Right lobe of liver (tissue), 6 donors: ENCODE results near the gene SCGB1A1. TPM values are rescaled to one million over a fixed set of nuclear protein-coding genes. Genes with fewer than 3 reads are reported as not detected.

Experiments used
- ATAC-seq, 4 donors: fragments of 200-7000 bp; cut with Tn5 transposase; one replicate each; pipeline ENCODE4 v1.9.1; 2020; ENCODE audit warnings: mild to moderate bottlenecking in 4 of 4, moderate library complexity in 4 of 4
- DNase-seq, 3 donors: peaks; one replicate each; pipeline ENCODE4 v3.0.0-alpha.2; 2020
- H3K27ac ChIP-seq, 3 donors: fragments of 200-600 bp; one replicate each; pipeline ENCODE4 v1.8.0; 2022
- H3K27me3 ChIP-seq, 2 donors: fragments of 200-600 bp; one replicate each; pipeline ENCODE4 v1.8.0; 2022
- H3K36me3 ChIP-seq, 4 donors: fragments of 200-600 bp; sonication (generic) in 1 of 4; one replicate each; pipeline versions ENCODE4 v1.5.1 to v1.8.0; 2017 to 2022; ENCODE audit warnings: control low read depth in 1 of 4
- H3K4me1 ChIP-seq, 4 donors: fragments of 200-600 bp; sonication (generic) in 1 of 4; one replicate each; pipeline versions ENCODE4 v1.5.1 to v1.8.0; 2017 to 2022; ENCODE audit warnings: control low read depth in 1 of 4
- H3K4me3 ChIP-seq, 3 donors: fragments of 200-600 bp; one replicate each; pipeline ENCODE4 v1.8.0; 2022
- H3K9me3 ChIP-seq, 4 donors: fragments of 200-600 bp; sonication (generic) in 1 of 4; one replicate each; pipeline versions ENCODE4 v1.5.1 to v1.8.0; 2017 to 2022; ENCODE audit warnings: control low read depth in 1 of 4
- CTCF ChIP-seq, 4 donors: fragments of 200-600 bp in 3 of 4; fragments of 450-650 bp in 1 of 4; IDR thresholded peaks; one replicate each; pipeline versions ENCODE4 v1.5.1 to v1.8.0; 2016 to 2022; ENCODE audit warnings: antibody characterized with exemption in 4 of 4, mild to moderate bottlenecking in 2 of 4
- POLR2A ChIP-seq: fragments of 450-650 bp; IDR thresholded peaks from one replicate; pipeline ENCODE4 v1.6.1; 2017; ENCODE audit warnings: antibody characterized with exemption, mild to moderate bottlenecking
- WGBS: methylation state at CpG from one replicate; pipeline ENCODE4 v1.1.6; 2018; ENCODE audit warnings: low coverage, low lambda C conversion rate; ENCODE audit not compliant: insufficient coverage; ENCODE audit errors: missing lambda C conversion rate; 5-methylcytosine and 5-hydroxymethylcytosine counted together
- intact Hi-C, 2 donors: fragments of 100-400 bp; cut with DNase I; formaldehyde crosslinking; loops; one replicate each; pipeline versions ENCODE4 v1.11.2 to v1.14.1; 2022
- total RNA-seq, 6 experiments: library from RNA; depleted of rRNA in 2 of 6; stranded (reverse); fragments of >200 nt in 2 of 6; fragmentation: NEBNext Ultra II Directional in 3 of 6; extraction: Animal tissue kit (Norgen Biotek cat#: 25700) in 3 of 6; gene quantifications; one replicate each; pipeline versions ENCODE4 v1.1.0 to v1.2.4, GENCODE V29; 2016 to 2023
- donor health status: DM: no; HTN: yes; CAD: no.
- donor health status: DM: no; HTN: no; CAD: no.
- donor health status: DM: no; HTN: no; CAD: no.
- donor health status: DM: no; HTN: yes; CAD: no.
- donor health status: DM: no; HTN: yes; CAD: no.

SCGB1A1 gene
- total RNA-seq, 6 experiments from 2014 or later: not detected

GRCh38 chr11:62404435-62404834 is 14.4 kb upstream of the SCGB1A1 start:
- Histone ChIP-seq H3K36me3 (no peaks in the 10 kb centered on the region), H3K27ac (no peak overlapping the region), H3K4me1 (no peaks in the 10 kb centered on the region), H3K27me3 (no peaks in the 10 kb centered on the region), H3K9me3 (no peaks in the 10 kb centered on the region), H3K4me3 (no peak overlapping the region)
- ATAC-seq (no peak), DNase-seq (no peak)
- 96% methylated on average over 4 of the region's 6 CpGs for WGBS
- TF ChIP-seq POLR2A: no peak
- TF ChIP-seq CTCF (IDR thresholded peaks at IDR 0.05): no peak
- intact Hi-C loops: no loop called here

DNA sequence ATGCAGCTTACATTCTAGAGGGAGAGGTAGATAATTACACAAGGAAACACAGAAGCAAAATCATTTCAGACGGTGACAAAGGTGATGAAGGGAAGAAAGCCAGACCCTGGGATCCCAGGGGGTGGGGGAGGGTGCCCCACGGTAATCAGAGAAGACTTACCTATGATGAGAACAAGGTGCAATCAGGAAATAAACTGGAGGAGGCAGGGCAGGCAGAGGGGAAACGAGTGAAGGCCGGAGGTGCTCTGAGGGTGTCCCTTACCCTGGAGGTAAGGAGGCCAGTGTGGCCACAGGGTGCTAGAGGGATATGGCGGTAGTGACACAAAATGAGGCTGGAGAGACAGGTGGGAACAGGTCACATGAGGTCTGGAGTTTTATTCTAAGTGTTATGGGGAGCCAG is 13.9 kb upstream of the SCGB1A1 start:
- Histone ChIP-seq H3K27me3 (no peaks in the 10 kb centered on the region), H3K4me3 (no peak overlapping the region), H3K36me3 (no peaks in the 10 kb centered on the region), H3K27ac (no peak overlapping the region), H3K4me1 (no peaks in the 10 kb centered on the region), H3K9me3 (no peaks in the 10 kb centered on the region)
- DNase-seq: no peak
- ATAC-seq: no peak
- intact Hi-C loops: no loop called here
- 78% methylated on average over 5 of the region's 5 CpGs for WGBS
- TF ChIP-seq POLR2A (no peak), CTCF (IDR thresholded peaks at IDR 0.05) (no peak)

GRCh38 chr11:62406034-62406433 is 12.8 kb upstream of the SCGB1A1 start:
- ATAC-seq: no peak
- WGBS: 56% methylated on average over 2 of the region's 4 CpGs
- intact Hi-C loops: no loop called here
- no peak for TF ChIP-seq POLR2A
- no peak for TF ChIP-seq CTCF (IDR thresholded peaks at IDR 0.05)
- no peaks in the 10 kb centered on the region for H3K4me1 ChIP-seq
- H3K36me3 ChIP-seq: no peaks in the 10 kb centered on the region
- DNase-seq: no peak
- H3K27ac ChIP-seq: no peak overlapping the region
- H3K27me3 ChIP-seq: no peaks in the 10 kb centered on the region
- H3K4me3 ChIP-seq: no peak overlapping the region
- no peaks in the 10 kb centered on the region for H3K9me3 ChIP-seq

DNA sequence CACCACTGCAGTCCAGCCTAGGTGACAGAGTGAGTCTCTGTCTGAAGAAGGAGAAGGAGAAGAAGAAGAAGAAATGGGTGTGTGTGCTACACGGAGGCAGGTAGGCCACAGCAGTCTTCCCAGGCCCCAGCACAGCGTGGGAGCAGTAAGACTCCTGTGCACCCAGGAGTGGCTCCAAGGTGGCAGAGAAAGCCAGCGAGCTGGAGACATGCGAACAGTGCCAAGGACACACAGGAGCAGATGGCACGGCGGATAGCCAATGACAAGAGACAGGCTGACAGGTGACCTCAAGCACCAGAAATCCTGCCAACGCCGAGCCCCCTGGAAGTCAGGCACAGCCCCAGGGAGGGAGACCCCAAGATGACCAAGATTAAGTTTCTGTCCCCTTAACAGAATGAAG is 9.0 kb upstream of the SCGB1A1 start:
- WGBS: no CpG with 5 or more reads among the region's 8 CpGs
- H3K27me3 ChIP-seq: no peaks in the 10 kb centered on the region
- H3K9me3 ChIP-seq: no peaks in the 10 kb centered on the region
- no peaks in the 10 kb centered on the region for H3K4me1 ChIP-seq
- H3K4me3 ChIP-seq: no peak overlapping the region
- H3K36me3 ChIP-seq: no peaks in the 10 kb centered on the region
- no peak for DNase-seq
- intact Hi-C loops: no loop called here
- H3K27ac ChIP-seq: no peak overlapping the region
- ATAC-seq: no peak
- TF ChIP-seq POLR2A: no peak
- TF ChIP-seq CTCF (IDR thresholded peaks at IDR 0.05): no peak

GRCh38 chr11:62410972-62411371 is 7.9 kb upstream of the SCGB1A1 start:
- 75% methylated on average over 5 of the region's 8 CpGs for WGBS
- no peaks in the 10 kb centered on the region for H3K27me3 ChIP-seq
- H3K27ac ChIP-seq: no peak overlapping the region
- ATAC-seq (no peak), DNase-seq (no peak)
- H3K36me3 ChIP-seq: no peaks in the 10 kb centered on the region
- no peaks in the 10 kb centered on the region for H3K4me1 ChIP-seq
- intact Hi-C loops: no loop called here
- H3K4me3 ChIP-seq: no peak overlapping the region
- TF ChIP-seq POLR2A (no peak), CTCF (IDR thresholded peaks at IDR 0.05) (no peak)
- H3K9me3 ChIP-seq: no peaks in the 10 kb centered on the region
